Ureter (tissue), 1 donor: ENCODE results near the gene TXNRD2. TPM values are rescaled to one million over a fixed set of nuclear protein-coding genes. Genes with fewer than 3 reads are reported as not detected.

Experiments used
- DNase-seq: peaks from one replicate; pipeline ENCODE4 v3.0.0-alpha.2; 2020; ENCODE audit warnings: low spot score
- total RNA-seq: library from RNA; stranded (reverse); gene quantifications from one replicate; pipeline ENCODE4 v1.2.4, GENCODE V29; 2023
- donor health status: DM: yes; HTN: yes; CAD: no.

TXNRD2 gene
- total RNA-seq, 1 donor from 2014 or later = 41.6 TPM

DNA sequence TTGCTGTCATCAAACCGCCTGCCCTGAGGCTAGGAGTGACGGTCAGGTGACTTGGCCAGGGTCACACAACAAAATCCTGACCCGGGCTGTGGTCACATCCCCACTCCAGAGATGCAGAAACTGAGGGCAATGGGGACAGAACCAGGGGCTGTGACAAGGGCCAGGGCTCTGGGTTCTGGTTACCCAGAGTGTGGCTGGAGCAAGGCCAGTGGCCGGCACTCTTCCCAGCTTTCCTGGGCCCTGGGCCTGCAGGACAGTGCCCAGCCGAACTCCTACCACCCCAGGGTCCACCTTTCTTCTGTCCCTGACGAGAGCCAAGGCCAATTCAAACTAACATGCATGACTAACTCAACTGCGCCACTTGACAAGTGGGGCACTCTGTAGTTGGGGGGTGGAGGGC is 39.1 kb upstream of the TXNRD2 start:
- no peak for DNase-seq

DNA sequence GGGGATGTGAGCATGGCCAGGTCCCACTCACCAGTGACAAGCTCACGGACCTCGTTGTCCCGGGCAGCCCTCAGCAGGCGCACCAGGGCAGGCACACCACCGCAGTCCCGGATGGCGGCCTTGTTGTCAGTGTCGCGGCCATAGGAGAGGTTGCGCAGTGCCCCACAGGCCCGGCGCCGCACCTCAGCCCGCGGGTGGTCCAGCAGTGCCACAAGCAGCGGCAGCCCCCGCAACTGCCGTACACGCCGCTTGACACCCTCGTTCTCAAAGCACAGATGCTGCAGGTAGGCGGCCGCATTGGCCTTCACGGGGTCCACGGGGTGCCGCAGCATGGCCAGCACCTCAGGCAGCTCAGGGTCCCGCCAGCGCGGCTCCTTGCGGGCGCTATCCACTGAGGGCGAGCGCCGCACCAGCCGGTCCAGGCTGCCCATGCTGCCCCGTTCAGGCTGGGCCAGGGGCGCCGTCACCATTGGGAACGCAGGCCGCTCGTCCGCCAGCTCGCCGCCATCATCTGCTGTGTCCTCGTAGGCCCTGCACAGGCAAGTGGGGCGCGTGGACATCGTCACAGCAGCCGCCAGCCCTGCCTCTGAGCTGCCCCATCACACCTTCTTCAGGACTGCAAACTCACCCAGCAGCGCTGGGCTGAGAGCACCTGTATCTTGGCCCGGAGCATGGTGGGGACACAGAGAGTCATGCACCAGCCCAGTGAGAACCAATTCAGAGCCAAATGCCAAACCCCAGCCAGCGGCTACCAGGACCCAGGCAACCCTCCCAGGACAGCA is 38.3 kb upstream of the TXNRD2 start:
- no peak for DNase-seq

- no peak for DNase-seq
These were observed 37.1 kb upstream of the TXNRD2 start for GRCh38 chr22:19978748-19979147.

DNA sequence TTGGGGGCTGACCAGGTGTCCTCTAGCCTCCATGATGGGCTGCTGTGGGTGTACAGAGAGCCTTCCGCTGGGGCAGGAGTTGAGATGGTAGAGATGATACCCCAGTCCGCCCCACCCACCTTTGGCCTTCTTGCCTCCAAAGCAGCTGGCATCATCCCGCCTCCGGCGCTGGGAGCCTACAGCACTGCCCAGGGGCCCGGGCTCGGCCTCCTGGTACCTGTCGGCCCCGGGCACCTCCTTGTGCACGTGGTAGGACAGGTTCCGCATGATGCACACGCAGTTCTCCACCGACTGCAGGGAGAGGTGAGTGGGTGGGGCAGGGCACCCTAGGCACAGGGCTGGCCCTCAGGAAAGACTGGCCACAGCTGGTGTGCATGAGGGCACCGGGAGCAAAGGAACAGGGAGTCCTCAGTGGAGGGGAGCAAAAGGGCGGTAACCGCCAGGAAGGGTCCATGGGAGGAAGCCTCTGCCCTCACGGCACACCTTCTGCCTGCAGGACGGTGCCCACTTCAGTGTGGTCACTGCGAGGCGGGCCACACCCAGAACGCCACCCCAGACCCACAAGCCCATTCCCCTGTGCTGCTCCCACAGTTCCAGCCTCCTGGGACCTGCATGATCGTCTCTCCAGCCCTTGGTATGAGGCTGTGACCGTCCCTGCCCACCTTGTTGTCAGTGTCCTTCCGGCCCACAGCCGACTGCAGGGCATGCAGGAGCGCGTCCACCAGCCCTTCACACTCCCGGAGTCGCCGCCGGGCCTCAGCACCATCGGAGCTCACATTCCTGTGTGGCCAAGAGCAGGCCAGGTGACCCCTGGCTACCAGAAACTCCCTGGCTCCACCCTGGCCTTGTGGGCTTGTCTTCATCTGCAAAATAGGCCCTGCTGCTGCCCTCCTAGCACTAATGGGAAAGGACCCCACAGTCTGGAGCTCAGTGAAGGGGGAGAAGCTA is 36.0 kb upstream of the TXNRD2 start:
- no peak for DNase-seq

DNA sequence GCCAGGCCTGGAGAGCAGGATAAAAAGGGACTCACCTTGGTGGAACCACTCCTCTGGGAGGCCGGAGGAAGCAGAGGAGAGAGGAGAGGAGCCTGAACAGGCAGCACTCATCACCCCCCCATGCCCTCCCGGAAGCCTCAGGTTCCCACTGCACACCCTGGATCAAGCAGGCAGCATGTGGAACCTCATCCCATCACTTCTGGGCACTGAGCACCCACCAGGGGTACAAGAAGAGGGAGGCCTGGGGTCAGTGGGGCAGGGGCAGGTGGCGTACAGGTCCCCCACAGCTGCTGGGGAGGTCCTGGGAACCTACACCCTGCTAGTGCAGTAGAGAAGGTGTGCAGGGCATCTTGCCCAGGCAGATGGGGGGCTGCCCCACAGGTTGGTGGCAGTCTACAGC is 35.1 kb upstream of the TXNRD2 start:
- DNase-seq = no peak

GRCh38 chr22:19975707-19976035 is 34.1 kb upstream of the TXNRD2 start:
- DNase-seq = no peak

DNA sequence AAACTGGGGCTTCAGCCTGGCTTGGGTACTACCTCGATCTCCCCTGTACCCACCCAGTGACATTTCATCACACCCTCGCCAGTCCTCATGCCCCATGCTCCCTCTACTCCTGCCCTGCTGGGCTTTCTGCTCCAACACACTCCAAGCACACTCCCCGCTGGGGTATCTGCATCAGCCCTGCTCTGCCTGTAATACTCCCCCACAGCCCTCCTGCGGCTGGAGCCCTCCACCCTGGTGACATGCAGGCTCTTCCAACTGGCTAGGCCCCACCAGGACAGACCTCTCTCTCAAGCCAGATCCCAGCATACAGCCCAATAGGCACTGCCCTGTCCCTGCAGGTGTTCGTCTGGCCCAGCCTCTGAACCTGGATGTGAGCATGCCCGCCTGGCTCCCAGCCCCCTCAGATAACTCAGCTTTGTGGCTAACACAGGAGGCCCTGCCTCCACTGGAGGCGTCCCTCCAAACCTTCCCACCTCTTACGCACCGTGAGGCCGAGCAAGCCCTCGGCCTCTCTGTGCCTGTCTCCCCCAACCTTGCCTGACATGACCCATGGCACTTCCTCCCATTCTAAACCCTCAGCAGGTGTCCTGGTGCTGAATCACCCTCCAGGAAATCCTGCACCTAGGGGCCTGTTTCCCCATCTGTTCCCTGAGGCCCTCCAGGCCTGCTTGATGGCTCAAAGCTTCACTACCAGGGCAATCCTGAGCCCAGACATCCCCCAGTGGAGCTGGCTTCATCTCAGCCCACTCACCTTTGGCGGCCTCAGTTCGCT is 33.5 kb upstream of the TXNRD2 start:
- DNase-seq = no peak

DNA sequence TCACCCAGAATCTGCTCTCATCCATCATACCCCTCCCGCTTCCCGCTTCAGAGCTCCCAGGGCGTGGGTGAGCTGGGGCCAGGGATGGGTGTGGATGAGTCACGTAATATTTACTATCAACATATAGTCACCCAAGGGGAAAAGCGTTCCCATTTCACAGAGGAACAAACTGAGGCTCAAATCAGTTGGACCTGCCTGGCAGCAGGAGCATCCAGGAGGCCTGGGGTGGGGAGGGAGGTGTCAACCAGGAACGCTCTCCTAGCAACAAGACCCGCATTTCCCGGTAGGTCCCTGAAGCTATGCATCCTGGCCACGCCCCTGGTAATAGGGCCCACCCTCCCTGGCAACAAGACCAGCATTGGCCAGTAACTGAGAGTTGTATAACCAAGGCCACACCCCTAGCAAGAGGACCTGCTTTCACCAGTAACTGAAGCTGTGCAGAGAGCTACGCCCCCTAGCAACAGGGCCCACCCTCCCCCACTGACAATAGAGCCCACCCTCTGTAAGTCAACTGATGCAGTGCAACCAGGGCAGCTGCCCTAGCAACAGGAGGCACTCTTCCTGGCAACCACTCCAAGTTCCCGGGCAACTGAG is 32.7 kb upstream of the TXNRD2 start:
- DNase-seq = no peak

DNA sequence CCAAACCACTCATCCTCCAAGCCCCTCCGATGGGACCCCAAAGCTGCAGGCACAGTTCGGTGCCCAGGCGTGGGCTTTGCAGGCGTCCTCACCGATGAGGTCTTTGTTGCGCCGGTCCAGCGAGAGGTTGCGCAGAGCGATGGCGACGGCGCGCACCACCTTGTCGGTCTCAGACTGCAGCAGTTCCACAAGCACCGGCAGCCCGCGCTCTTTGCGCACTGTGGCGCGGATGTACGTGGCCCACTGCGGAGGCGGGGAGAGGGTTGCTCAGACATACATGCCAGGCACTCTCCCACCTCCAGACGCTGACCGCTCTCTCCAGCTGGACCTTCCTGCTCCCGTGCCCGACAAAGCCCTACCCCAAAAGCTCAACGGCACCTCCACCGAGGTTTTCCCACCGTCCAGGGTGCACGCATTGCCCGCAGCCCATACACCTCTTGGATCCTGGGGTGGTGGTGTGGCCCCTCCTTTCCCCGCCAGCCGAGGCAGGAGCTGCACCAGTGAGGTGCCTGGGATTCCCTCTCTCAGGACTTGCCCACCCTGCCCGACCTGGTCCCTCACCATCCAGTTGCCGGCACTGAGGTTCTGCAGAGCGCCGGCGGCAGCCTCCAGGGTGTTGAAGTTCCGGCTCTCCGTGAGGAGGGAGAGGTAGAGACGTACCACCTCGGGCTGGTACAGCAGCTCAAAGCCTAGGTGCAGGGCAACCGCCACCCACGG is 32.1 kb upstream of the TXNRD2 start:
- DNase-seq = no peak

DNA sequence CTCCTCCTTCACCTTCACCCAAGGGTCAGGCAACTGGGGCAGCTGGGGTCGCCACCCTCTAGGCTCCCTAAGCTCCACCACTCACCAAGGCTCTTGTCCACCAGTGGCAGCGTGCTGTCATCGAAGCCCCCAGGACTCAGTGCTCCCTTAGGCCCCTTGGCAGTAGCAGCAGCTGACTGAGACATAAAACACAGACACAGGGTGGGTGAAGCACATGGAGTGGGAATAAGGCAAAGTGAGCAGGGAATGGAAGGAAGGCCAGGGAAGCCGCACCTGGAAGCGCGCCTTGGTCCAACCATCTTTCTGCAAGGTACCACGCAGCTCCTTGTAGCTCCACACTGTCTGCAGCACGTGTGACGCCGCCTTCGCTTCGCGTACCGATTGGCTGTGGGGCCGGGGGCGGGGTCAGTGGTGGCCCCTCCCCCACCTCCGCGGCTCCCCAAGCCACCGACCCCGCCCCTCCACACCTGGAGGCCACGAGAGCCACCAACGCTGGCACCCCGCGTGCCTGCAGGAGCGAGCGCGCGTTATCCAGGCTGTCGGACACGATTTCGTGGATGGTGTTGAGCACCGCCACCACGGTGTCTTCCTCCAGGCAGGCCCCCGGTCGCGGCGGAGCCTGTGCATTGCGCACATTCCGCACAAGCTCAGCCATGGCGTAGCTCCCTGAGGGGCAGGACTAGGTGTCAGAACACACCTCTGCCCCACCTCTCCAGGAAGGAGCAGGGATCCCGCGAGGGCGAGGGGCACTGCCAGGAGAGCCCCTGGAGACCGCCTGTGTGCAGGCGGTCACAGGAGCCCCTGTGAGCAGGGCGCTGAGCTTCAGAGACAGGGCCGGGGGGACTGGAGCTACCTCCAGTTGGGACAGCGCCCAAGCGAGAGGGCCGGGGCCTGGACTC is 31.3 kb upstream of the TXNRD2 start:
- no peak for DNase-seq

DNA sequence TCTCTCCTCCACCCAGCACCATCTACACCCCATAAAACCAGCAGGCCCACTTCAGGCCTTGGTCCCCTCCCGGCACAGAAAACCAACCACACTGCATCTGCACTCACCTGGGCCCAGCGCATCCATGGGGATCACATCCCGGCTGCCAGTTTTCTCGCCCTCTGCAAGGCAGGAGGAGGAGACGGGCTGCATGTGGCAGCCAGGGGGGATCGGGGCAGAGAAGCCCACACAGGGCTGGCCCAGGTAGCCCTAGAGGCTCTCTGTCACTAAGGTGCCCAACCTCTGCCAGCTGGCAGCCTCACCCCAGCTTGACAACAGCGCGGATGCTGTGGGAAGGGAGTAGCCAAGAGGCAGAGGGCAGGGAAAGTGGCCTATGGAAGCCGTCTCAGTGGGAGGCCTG is 30.6 kb upstream of the TXNRD2 start:
- no peak for DNase-seq

GRCh38 chr22:19971276-19972124 is 29.9 kb upstream of the TXNRD2 start:
- no peak for DNase-seq

DNA sequence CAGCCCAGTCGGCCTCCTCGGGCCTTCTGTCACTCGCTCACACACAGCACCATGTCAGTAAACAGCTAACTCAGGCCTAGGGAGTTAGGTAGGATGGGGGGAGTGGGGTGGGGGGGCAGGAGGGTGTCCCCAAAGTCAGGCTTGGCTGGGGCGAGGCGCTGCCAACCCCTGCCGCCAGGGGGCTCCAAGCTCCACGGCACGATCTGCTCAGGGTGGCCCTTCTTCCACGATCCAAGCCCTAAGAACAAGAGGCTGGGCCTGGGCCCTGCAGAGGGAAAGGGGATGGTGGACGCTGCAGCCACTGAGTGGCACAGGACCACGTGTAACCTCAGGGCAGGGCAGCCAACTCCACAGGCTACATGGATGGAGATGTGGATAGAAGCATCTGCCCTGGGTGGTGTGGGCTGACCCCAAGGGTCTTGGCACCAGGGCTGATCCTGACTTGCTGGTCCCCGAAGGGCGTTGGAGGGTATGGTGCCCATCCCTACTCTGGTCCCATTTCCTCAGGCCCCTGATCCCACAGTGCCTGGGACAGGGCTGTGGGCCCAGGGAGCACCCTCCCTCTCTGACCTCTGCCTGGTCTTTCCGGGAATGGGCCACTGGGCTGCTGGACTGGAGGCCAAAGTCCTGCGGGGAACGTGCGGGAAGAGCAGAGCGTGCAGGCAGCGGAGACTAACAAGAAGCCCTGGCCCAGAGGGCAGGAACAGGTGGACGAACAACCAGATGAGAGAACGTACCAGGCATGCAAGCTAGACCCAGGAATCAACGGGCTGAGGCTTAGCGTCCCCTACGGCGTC is 29.1 kb upstream of the TXNRD2 start:
- DNase-seq = peak; percentile 78

GRCh38 chr22:19970031-19970478 is 28.4 kb upstream of the TXNRD2 start:
- DNase-seq = no peak

- no peak for DNase-seq
These were observed 27.7 kb upstream of the TXNRD2 start for GRCh38 chr22:19969141-19969928.

DNA sequence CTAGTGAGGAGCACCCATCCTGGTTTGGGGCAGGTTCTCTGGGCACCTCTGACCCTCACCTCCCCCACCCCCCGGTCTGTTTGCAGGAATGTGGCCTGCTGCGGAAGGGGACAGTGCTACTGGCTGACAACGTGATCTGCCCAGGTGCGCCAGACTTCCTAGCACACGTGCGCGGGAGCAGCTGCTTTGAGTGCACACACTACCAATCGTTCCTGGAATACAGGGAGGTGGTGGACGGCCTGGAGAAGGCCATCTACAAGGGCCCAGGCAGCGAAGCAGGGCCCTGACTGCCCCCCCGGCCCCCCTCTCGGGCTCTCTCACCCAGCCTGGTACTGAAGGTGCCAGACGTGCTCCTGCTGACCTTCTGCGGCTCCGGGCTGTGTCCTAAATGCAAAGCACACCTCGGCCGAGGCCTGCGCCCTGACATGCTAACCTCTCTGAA is 26.9 kb upstream of the TXNRD2 start:
- DNase-seq = no peak

GRCh38 chr22:19967850-19968449 is 26.3 kb upstream of the TXNRD2 start:
- no peak for DNase-seq
